Measurements from ENCODE around the gene BEX4.

Gene BEX4

GRCh38 chrX:103240155-103240554 lies 25.2 kb downstream of the BEX4 start:
- no peak for DNase-seq (ENCODE audit: low spot score)

DNA sequence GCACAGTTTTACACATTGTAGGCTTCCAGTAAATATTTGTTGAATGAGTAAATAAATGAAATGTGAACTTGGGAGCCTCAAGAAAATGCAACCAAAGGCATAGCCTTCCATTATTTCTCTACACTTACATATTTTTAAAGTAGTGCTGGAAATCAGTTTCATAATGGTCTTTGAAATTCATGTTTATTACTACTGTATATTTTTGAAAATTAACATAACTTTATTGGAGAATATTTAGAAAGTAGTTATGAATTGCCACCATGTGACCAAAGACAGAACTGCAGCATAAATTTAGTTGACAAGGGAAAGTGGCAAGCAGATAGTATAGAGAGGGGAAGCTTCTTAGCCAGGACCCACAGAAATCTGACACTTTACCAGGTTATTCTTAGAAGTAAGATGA lies 33.6 kb downstream of the BEX4 start:
- DNase-seq (ENCODE audit: low spot score), result no peak

- DNase-seq (ENCODE audit: low spot score), result no peak
Observed at GRCh38 chrX:103249805-103250204, 34.9 kb downstream of the BEX4 start.

DNA sequence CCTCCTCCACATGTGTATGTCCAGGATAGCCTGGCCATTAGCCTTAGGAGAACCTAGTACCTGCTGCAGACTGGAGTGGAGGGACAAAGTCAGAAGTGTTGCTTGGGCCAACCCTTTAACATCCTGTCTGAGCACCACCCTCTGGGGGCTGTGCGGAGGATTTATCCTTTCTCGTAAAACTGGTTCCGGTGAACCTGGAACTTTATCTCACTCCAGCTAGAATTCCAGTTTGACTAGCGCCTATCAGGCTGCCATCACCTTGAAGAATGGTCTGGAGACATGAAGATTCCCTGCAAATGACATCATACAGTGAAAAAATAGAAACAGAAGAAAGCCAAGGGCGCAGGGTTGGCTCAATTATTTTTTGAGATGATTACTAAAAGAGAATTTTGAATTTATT lies 36.1 kb downstream of the BEX4 start:
- no peak for DNase-seq (ENCODE audit: low spot score)

DNA sequence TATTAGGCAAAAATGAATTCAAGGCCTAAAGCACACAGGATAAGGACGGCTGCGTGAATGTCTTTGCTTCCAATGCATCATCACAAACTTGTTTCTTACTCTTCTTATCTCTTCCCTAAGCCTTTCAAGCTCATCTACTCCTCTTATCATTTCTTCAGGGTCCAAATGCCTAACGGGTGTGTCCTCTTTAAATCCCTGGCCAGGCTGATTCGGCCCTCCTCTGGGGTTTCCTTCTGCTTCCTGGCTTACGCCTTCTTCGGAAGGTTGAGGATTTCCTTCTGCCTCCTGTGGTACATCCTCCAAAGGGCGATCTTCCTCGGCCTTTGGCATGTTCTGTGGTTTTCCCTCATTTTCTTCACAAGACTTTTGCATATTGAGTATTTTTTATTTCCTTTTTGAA lies 38.7 kb downstream of the BEX4 start:
- no peak for DNase-seq (ENCODE audit: low spot score)

DNA sequence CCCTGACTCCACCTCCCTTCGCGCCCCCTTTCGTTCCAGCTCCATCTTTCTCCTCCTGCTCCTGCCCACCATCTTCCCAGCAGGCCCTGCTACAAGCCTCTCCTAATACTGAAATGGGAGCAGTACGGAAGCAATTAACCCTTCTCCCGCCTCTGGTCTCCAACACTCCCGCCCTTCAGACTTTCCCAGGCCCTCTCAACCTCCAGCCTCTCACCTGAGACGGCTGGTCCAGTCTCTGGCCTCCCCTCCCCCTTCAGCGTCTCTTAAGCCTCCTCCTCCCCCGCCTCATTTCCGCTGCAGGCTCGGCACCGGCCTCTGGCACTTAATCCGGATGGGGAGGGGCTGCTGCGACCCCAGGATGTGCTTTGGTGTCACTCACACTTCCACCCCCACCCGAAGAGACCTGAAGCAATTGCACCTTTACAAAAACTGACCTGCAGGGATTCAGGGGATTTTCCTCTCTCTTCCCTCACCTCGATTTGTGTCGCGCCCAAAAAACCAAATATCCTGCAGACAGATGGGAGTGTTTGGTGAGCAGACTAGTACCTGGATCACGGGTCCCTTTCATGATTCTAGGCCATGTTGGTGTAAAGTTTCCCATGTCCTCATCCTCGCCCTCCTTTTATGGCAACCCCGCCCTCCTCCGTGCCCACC lies 39.4 kb downstream of the BEX4 start:
- no peak for DNase-seq (ENCODE audit: low spot score)

- peak; percentile 79 for DNase-seq (ENCODE audit: low spot score)
Observed at GRCh38 chrX:103254921-103255493, 40.1 kb downstream of the BEX4 start, which contains the start of gene TCEAL8. Gene TCEAL8 (minus strand): TSS chrX:103255155. CDS start chrX:103253979, 1,176 bp downstream.

- DNase-seq (ENCODE audit: low spot score), result no peak
Observed at GRCh38 chrX:103256651-103257050, 41.7 kb downstream of the BEX4 start.

GRCh38 chrX:103258275-103258674 lies 43.4 kb downstream of the BEX4 start:
- DNase-seq (ENCODE audit: low spot score), result no peak
